Neural crest cell (in vitro differentiated cells): ENCODE measurements around the gene RALGAPA2. TPM values are rescaled to one million over a fixed set of nuclear protein-coding genes. Genes with fewer than 3 reads are reported as not detected.

Experiments
- DNase-seq: peaks from one replicate; pipeline ENCODE4 v3.0.0; 2021; ENCODE audit warnings: low read depth, mixed read lengths, low spot score
- H3K27ac Mint-ChIP-seq: one replicate; pipeline ENCODE4 v1.8.0; 2021; ENCODE audit warnings: mild to moderate bottlenecking, mixed read lengths; ENCODE audit not compliant: unreplicated experiment
- H3K27me3 Mint-ChIP-seq: 2 replicates; pipeline ENCODE4 v1.8.0; 2021; ENCODE audit warnings: low read depth, mild to moderate bottlenecking, mixed read lengths
- H3K36me3 Mint-ChIP-seq: 2 replicates; pipeline ENCODE4 v1.8.0; 2021; ENCODE audit warnings: low read depth, mild to moderate bottlenecking, mixed read lengths
- H3K4me1 Mint-ChIP-seq: 2 replicates; pipeline ENCODE4 v1.8.0; 2021; ENCODE audit warnings: mixed read lengths
- H3K4me3 Mint-ChIP-seq: one replicate; pipeline ENCODE4 v1.8.0; 2021; ENCODE audit warnings: mild to moderate bottlenecking, mixed read lengths
- H3K9me3 Mint-ChIP-seq: 2 replicates; pipeline ENCODE4 v1.8.0; 2021; ENCODE audit warnings: mixed read lengths
- CTCF ChIP-seq: fragments of 200-600 bp; sonication (generic); conservative IDR thresholded peaks from 2 replicates; pipeline ENCODE4 v1.5.0; 2021; ENCODE audit warnings: antibody characterized with exemption, mild to moderate bottlenecking
- total RNA-seq: library from RNA; stranded (reverse); gene quantifications from 2 replicates; pipeline ENCODE4 v1.2.1, GENCODE V29; 2021

The RALGAPA2 gene
- total RNA-seq, 1 donor from 2014 or later = 29.3 TPM

- Mint-ChIP-seq H3K4me3 (no peak overlapping the region), H3K9me3 (no peaks in the 10 kb centered on the region)
- no peak for DNase-seq
Observed at GRCh38 chr20:20531283-20531682, 181.2 kb downstream of the RALGAPA2 start.

GRCh38 chr20:20530428-20531151 is 181.9 kb downstream of the RALGAPA2 start:
- no peaks in the 10 kb centered on the region for H3K27me3 Mint-ChIP-seq
- H3K27ac Mint-ChIP-seq = no peak overlapping the region
- peaks cover 7% of the 10 kb centered on the region for H3K36me3 Mint-ChIP-seq
- no peaks in the 10 kb centered on the region for H3K9me3 Mint-ChIP-seq
- no peak for DNase-seq
- TF ChIP-seq CTCF = no peak
- H3K4me1 Mint-ChIP-seq = peaks cover 18% of the 10 kb centered on the region
- H3K4me3 Mint-ChIP-seq = no peak overlapping the region

More at GRCh38 chr20:20531283-20531682, 181.2 kb downstream of the RALGAPA2 start:
- TF ChIP-seq CTCF = no peak
- Mint-ChIP-seq H3K4me1 (peaks cover 11% of the 10 kb centered on the region), H3K27ac (no peak overlapping the region), H3K36me3 (peaks cover 7% of the 10 kb centered on the region), H3K27me3 (no peaks in the 10 kb centered on the region)

GRCh38 chr20:20529597-20529996 is 182.8 kb downstream of the RALGAPA2 start:
- H3K4me3 Mint-ChIP-seq = no peak overlapping the region
- no peak for TF ChIP-seq CTCF
- peaks cover 23% of the 10 kb centered on the region for H3K4me1 Mint-ChIP-seq
- H3K27me3 Mint-ChIP-seq = no peaks in the 10 kb centered on the region
- DNase-seq = no peak
- H3K36me3 Mint-ChIP-seq = peaks cover 10% of the 10 kb centered on the region
- H3K27ac Mint-ChIP-seq = no peak overlapping the region
- H3K9me3 Mint-ChIP-seq = no peaks in the 10 kb centered on the region

GRCh38 chr20:20528861-20529260 is 183.6 kb downstream of the RALGAPA2 start:
- Mint-ChIP-seq H3K4me3 (no peak overlapping the region), H3K9me3 (no peaks in the 10 kb centered on the region), H3K27ac (no peak overlapping the region), H3K27me3 (no peaks in the 10 kb centered on the region), H3K36me3 (peaks cover 10% of the 10 kb centered on the region), H3K4me1 (peaks cover 23% of the 10 kb centered on the region)
- no peak for TF ChIP-seq CTCF
- DNase-seq = no peak

GRCh38 chr20:20527661-20528060 is 184.8 kb downstream of the RALGAPA2 start:
- peak overlapping the region; percentile 93 for H3K27ac Mint-ChIP-seq
- peaks cover 23% of the 10 kb centered on the region for H3K4me1 Mint-ChIP-seq
- no peak for DNase-seq
- H3K36me3 Mint-ChIP-seq = peaks cover 10% of the 10 kb centered on the region
- no peak for TF ChIP-seq CTCF
- no peak overlapping the region for H3K4me3 Mint-ChIP-seq
- H3K27me3 Mint-ChIP-seq = no peaks in the 10 kb centered on the region
- H3K9me3 Mint-ChIP-seq = no peaks in the 10 kb centered on the region
